H9 (cell line): ENCODE data around the gene OMG. TPM values are rescaled to one million over a fixed set of nuclear protein-coding genes. Genes with fewer than 3 reads are reported as not detected.

Source experiments
- DNase-seq: peaks from one replicate; pipeline ENCODE4 v3.0.0-alpha.2; 2017
- H2AFZ ChIP-seq: one replicate; pipeline ENCODE4 v1.6.1; 2013; ENCODE audit warnings: mild to moderate bottlenecking, low read length, control low read depth, moderate library complexity
- H2AK5ac ChIP-seq: 2 replicates; pipeline ENCODE4 v1.6.1; 2013; ENCODE audit warnings: low read length, control low read depth, mixed read lengths; ENCODE audit not compliant: insufficient read length
- H2BK120ac ChIP-seq: one replicate; pipeline ENCODE4 v1.6.1; 2013; ENCODE audit warnings: low read depth, mild to moderate bottlenecking, low read length, control low read depth, inconsistent platforms; ENCODE audit not compliant: poor library complexity, severe bottlenecking
- H2BK12ac ChIP-seq: 2 replicates; pipeline ENCODE4 v1.6.1; 2013; ENCODE audit warnings: low read length, control low read depth, mixed read lengths, low read depth; ENCODE audit not compliant: insufficient read length
- H2BK15ac ChIP-seq: 2 replicates; pipeline ENCODE4 v1.6.1; 2013; ENCODE audit warnings: low read depth, low read length, control low read depth
- H2BK20ac ChIP-seq: one replicate; pipeline ENCODE4 v1.6.1; 2013; ENCODE audit warnings: low read depth, mild to moderate bottlenecking, low read length, control low read depth, inconsistent platforms; ENCODE audit not compliant: poor library complexity, severe bottlenecking
- H2BK5ac ChIP-seq: 2 replicates; pipeline ENCODE4 v1.6.1; 2013; ENCODE audit warnings: low read length, control low read depth, mixed read lengths; ENCODE audit not compliant: insufficient read length
- H3K14ac ChIP-seq: 2 replicates; pipeline ENCODE4 v1.6.1; 2013; ENCODE audit warnings: low read length, control low read depth; ENCODE audit not compliant: insufficient read depth
- H3K18ac ChIP-seq: 2 replicates; pipeline ENCODE4 v1.6.1; 2013; ENCODE audit warnings: low read depth, mild to moderate bottlenecking, mixed read lengths, low read length, control low read depth; ENCODE audit not compliant: insufficient read length
- H3K23ac ChIP-seq: 2 replicates; pipeline ENCODE4 v1.6.1; 2013; ENCODE audit warnings: low read length, control low read depth, mixed read lengths, low read depth; ENCODE audit not compliant: insufficient read length
- H3K23me2 ChIP-seq: 2 replicates; pipeline ENCODE4 v1.6.1; 2013; ENCODE audit warnings: low read depth, mild to moderate bottlenecking, mixed read lengths, low read length, control low read depth; ENCODE audit not compliant: insufficient read length, poor library complexity, severe bottlenecking
- H3K27ac ChIP-seq: 2 replicates; pipeline ENCODE4 v1.5.1; 2013; ENCODE audit warnings: low read length, control low read depth, mixed read lengths, low read depth; ENCODE audit not compliant: insufficient read length
- H3K27me3 ChIP-seq: 2 replicates; pipeline ENCODE4 v1.6.1; 2013; ENCODE audit warnings: low read length, control low read depth, inconsistent platforms; ENCODE audit not compliant: insufficient read depth
- H3K4ac ChIP-seq: 2 replicates; pipeline ENCODE4 v1.6.1; 2013; ENCODE audit warnings: low read depth, mild to moderate bottlenecking, control low read depth, inconsistent platforms, low read length, moderate library complexity
- H3K4me1 ChIP-seq: 2 replicates; pipeline ENCODE4 v1.6.1; 2013; ENCODE audit warnings: low read length, control low read depth, inconsistent platforms; ENCODE audit not compliant: insufficient read depth
- H3K4me2 ChIP-seq: 2 replicates; pipeline ENCODE4 v1.6.1; 2013; ENCODE audit warnings: low read length, control low read depth, mixed read lengths; ENCODE audit not compliant: insufficient read length, insufficient read depth
- H3K56ac ChIP-seq: 2 replicates; pipeline ENCODE4 v1.6.1; 2013; ENCODE audit warnings: low read depth, mild to moderate bottlenecking, mixed read lengths, low read length, control low read depth; ENCODE audit not compliant: insufficient read length
- H3K79me1 ChIP-seq: 2 replicates; pipeline ENCODE4 v1.6.1; 2013; ENCODE audit warnings: low read depth, mild to moderate bottlenecking, moderate library complexity, low read length, control low read depth, inconsistent platforms; ENCODE audit not compliant: insufficient read depth, poor library complexity, severe bottlenecking
- H3K79me2 ChIP-seq: 2 replicates; pipeline ENCODE4 v1.6.1; 2013; ENCODE audit warnings: low read length, control low read depth, inconsistent platforms; ENCODE audit not compliant: insufficient read depth
- H3K9ac ChIP-seq: 2 replicates; pipeline ENCODE4 v1.6.1; 2013; ENCODE audit warnings: low read length, control low read depth, mixed read lengths; ENCODE audit not compliant: insufficient read length; ENCODE audit errors: extremely low read depth
- H3K9me3 ChIP-seq: one replicate; pipeline ENCODE4 v1.6.1; 2013; ENCODE audit warnings: low read depth, low read length, inconsistent platforms; ENCODE audit not compliant: control insufficient read depth
- H3T11ph ChIP-seq: one replicate; pipeline ENCODE4 v1.6.1; 2013; ENCODE audit warnings: mild to moderate bottlenecking, low read length, control low read depth, inconsistent platforms
- H4K20me1 ChIP-seq: one replicate; pipeline ENCODE4 v1.6.1; 2013; ENCODE audit not compliant: control insufficient read depth, insufficient read length, insufficient read depth
- H4K5ac ChIP-seq: 2 replicates; pipeline ENCODE4 v1.6.1; 2013; ENCODE audit warnings: low read depth, mild to moderate bottlenecking, mixed read lengths, low read length, control low read depth; ENCODE audit not compliant: insufficient read length
- H4K8ac ChIP-seq: replicated peaks from 2 replicates; pipeline ENCODE4 v1.6.1; 2013; ENCODE audit warnings: low read length, control low read depth, mixed read lengths, low read depth; ENCODE audit not compliant: insufficient read length
- H4K91ac ChIP-seq: 2 replicates; pipeline ENCODE4 v1.6.1; 2013; ENCODE audit warnings: low read depth, mild to moderate bottlenecking, moderate library complexity, mixed read lengths, low read length, control low read depth; ENCODE audit not compliant: insufficient read length
- H3K27ac Mint-ChIP-seq, 3 experiments: 2 replicates in 2 of 3; 3 replicates in 1 of 3; pipeline ENCODE4 v1.8.0; 2020 to 2021; ENCODE audit warnings: mixed read lengths in 3 of 3, mild to moderate bottlenecking in 1 of 3, moderate library complexity in 1 of 3
- H3K27me3 Mint-ChIP-seq: 2 replicates; pipeline ENCODE4 v1.8.0; 2021; ENCODE audit warnings: low read depth, mild to moderate bottlenecking, moderate library complexity, mixed read lengths
- H3K36me3 Mint-ChIP-seq, 3 experiments: 2 replicates in 2 of 3; 3 replicates in 1 of 3; pipeline ENCODE4 v1.8.0; 2020 to 2021; ENCODE audit warnings: low read depth in 3 of 3, mixed read lengths in 3 of 3; ENCODE audit not compliant: insufficient read depth in 1 of 3
- H3K4me1 Mint-ChIP-seq, 2 experiments: 2 replicates each; pipeline ENCODE4 v1.8.0; 2020; ENCODE audit warnings: mixed read lengths in 2 of 2
- H3K4me3 Mint-ChIP-seq, 2 experiments: 2 replicates in 1 of 2; 3 replicates in 1 of 2; pipeline ENCODE4 v1.8.0; 2020 to 2021; ENCODE audit warnings: mild to moderate bottlenecking in 2 of 2, mixed read lengths in 2 of 2, moderate library complexity in 1 of 2
- H3K9me3 Mint-ChIP-seq, 2 experiments: 2 replicates in 1 of 2; 3 replicates in 1 of 2; pipeline ENCODE4 v1.8.0; 2020; ENCODE audit warnings: mild to moderate bottlenecking in 2 of 2, mixed read lengths in 2 of 2, moderate library complexity in 1 of 2
- CTCF ChIP-seq: fragments of 200-600 bp; sonication (generic); conservative IDR thresholded peaks from 3 replicates; pipeline ENCODE4 v1.8.0; 2021; ENCODE audit warnings: antibody characterized with exemption, mild to moderate bottlenecking
- WGBS: extraction: QIAGEN DNeasy Blood & Tissue Kit; methylation state at CpG from one replicate; pipeline ENCODE4 v1.1.7; 2013; ENCODE audit warnings: missing lambda C conversion rate, low lambda C conversion rate, mixed read lengths; ENCODE audit not compliant: insufficient read length; ENCODE audit errors: extremely low coverage; 5-methylcytosine and 5-hydroxymethylcytosine counted together
- total RNA-seq: library from RNA; stranded (reverse); gene quantifications from 2 replicates; pipeline ENCODE4 v1.2.1, GENCODE V29; 2021

Gene OMG
- total RNA-seq, 1 experiment from 2014 or later = not detected

GRCh38 chr17:31252741-31253140, 44.3 kb downstream of the OMG start:
- Histone ChIP-seq H3K56ac (no peak overlapping the region), H2AFZ (no peak overlapping the region), H2BK120ac (no peak overlapping the region), H4K8ac (no peak overlapping the region), H3K79me2 (no peaks in the 10 kb centered on the region), H3K27me3 (no peaks in the 10 kb centered on the region), H3K27ac (no peak overlapping the region), H2BK15ac (no peak overlapping the region), H4K20me1 (no peaks in the 10 kb centered on the region), H3K4me1 (no peaks in the 10 kb centered on the region; the same call in 1 of the 2 replicates), H3K23ac (no peak overlapping the region), H2BK12ac (no peak overlapping the region), H3K79me1 (no peaks in the 10 kb centered on the region), H3K9me3 (no peaks in the 10 kb centered on the region), H3K4ac (no peak overlapping the region), H3K9ac (no peak overlapping the region), H3K14ac (no peak overlapping the region), H3K18ac (no peak overlapping the region), H4K5ac (no peak overlapping the region), H4K91ac (no peak overlapping the region), H3K23me2 (no peaks in the 10 kb centered on the region), H3T11ph (no peak overlapping the region), H2AK5ac (no peak overlapping the region), H3K4me2 (no peak overlapping the region), H2BK5ac (no peak overlapping the region), H2BK20ac (no peak overlapping the region)
- H3K36me3 Mint-ChIP-seq = peaks cover 0 to 11% (median 9%) of the 10 kb centered on the region in 3 experiments; a peak in 3 of 7 replicates
- no CpG with 5 or more reads among the region's 1 CpG for WGBS
- H3K9me3 Mint-ChIP-seq = no peaks in the 10 kb centered on the region
- no peak for DNase-seq
- H3K27me3 Mint-ChIP-seq = no peaks in the 10 kb centered on the region
- H3K4me3 Mint-ChIP-seq = no peak overlapping the region
- peaks cover 5 to 6% of the 10 kb centered on the region in 2 experiments for H3K4me1 Mint-ChIP-seq
- no peak for TF ChIP-seq CTCF
- no peak overlapping the region for H3K27ac Mint-ChIP-seq
